ENCODE data around the gene ETFDH. TPM values are rescaled to one million over a fixed set of nuclear protein-coding genes. Genes with fewer than 3 reads are reported as not detected.

The ETFDH gene
- total and polyA plus RNA-seq, 10 of the 15 experiments (the other 5 are each of a cell fraction or from before 2014, with no cell fraction given), result 10.9 to 30.4 (median 20.6) TPM

DNA sequence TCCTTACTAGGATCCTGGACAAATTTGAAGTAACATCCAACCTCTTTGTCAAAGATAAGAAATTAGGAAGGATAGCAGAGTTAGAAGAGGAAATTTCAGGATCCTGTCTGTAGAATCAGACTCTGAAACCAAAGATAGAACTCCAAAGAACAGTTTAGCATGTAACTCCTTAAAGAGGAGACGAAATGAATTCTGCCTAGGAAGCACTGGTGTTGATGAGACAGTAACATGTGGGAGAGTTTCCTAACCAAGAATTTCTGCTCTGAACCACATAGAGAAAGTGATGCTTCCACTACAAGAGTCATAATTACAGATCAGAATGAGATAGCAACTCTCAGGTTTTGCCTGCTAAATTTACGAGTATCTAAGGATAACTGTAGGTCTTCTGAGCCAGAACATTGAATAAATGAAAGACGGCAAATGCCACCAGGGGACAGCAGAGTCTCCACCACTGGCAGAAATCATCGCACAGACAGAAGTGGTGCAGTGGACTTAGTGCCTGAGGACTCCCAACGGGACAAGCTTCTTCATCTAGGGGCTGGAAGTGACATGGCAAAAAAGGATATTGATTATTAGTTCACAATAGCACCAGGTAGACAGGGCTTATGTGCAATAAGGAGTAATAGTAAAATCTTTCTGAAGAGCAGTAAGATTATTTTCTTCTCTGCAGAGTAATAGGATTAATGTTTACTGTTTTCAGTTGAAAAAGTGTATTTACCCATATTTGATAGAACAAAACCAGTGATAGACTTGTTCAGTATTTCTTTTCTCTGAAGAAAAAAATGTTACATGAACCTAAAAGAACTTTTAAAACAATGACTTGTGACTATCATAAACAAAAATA, 57.8 kb downstream of the ETFDH start (continued):
- TF ChIP-seq, protein P1, sequence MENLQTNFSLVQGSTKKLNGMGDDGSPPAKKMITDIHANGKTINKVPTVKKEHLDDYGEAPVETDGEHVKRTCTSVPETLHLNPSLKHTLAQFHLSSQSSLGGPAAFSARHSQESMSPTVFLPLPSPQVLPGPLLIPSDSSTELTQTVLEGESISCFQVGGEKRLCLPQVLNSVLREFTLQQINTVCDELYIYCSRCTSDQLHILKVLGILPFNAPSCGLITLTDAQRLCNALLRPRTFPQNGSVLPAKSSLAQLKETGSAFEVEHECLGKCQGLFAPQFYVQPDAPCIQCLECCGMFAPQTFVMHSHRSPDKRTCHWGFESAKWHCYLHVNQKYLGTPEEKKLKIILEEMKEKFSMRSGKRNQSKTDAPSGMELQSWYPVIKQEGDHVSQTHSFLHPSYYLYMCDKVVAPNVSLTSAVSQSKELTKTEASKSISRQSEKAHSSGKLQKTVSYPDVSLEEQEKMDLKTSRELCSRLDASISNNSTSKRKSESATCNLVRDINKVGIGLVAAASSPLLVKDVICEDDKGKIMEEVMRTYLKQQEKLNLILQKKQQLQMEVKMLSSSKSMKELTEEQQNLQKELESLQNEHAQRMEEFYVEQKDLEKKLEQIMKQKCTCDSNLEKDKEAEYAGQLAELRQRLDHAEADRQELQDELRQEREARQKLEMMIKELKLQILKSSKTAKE (IDR thresholded peaks at IDR 0.05; ENCODE audit: low read depth, poor library complexity, severe bottlenecking), result peak; percentile 17
- TF ChIP-seq SMC3 (IDR thresholded peaks at IDR 0.05; ENCODE audit: borderline replicate concordance, low read length) (peak; percentile 99), RFX5 (IDR thresholded peaks at IDR 0.05; ENCODE audit: low read depth, low read length) (0 out of 2 replicates have a peak, but pooled peaks have one; percentile 14), WRNIP1 (IDR thresholded peaks at IDR 0.05; ENCODE audit: borderline replicate concordance, low read depth, low read length) (0 out of 2 replicates have a peak, but pooled peaks have one; percentile 61), RAD21 (IDR thresholded peaks at IDR 0.05; ENCODE audit: insufficient read depth, low read depth, low read length) (peak; percentile 85), POU2F2 (IDR thresholded peaks at IDR 0.05; ENCODE audit: borderline replicate concordance, low read depth, low read length) (0 out of 3 replicates have a peak, but pooled peaks have one; percentile 43), TCF12 (IDR thresholded peaks at IDR 0.05; ENCODE audit: low read depth, low read length) (no peak)
- TF ChIP-seq, protein P2, sequence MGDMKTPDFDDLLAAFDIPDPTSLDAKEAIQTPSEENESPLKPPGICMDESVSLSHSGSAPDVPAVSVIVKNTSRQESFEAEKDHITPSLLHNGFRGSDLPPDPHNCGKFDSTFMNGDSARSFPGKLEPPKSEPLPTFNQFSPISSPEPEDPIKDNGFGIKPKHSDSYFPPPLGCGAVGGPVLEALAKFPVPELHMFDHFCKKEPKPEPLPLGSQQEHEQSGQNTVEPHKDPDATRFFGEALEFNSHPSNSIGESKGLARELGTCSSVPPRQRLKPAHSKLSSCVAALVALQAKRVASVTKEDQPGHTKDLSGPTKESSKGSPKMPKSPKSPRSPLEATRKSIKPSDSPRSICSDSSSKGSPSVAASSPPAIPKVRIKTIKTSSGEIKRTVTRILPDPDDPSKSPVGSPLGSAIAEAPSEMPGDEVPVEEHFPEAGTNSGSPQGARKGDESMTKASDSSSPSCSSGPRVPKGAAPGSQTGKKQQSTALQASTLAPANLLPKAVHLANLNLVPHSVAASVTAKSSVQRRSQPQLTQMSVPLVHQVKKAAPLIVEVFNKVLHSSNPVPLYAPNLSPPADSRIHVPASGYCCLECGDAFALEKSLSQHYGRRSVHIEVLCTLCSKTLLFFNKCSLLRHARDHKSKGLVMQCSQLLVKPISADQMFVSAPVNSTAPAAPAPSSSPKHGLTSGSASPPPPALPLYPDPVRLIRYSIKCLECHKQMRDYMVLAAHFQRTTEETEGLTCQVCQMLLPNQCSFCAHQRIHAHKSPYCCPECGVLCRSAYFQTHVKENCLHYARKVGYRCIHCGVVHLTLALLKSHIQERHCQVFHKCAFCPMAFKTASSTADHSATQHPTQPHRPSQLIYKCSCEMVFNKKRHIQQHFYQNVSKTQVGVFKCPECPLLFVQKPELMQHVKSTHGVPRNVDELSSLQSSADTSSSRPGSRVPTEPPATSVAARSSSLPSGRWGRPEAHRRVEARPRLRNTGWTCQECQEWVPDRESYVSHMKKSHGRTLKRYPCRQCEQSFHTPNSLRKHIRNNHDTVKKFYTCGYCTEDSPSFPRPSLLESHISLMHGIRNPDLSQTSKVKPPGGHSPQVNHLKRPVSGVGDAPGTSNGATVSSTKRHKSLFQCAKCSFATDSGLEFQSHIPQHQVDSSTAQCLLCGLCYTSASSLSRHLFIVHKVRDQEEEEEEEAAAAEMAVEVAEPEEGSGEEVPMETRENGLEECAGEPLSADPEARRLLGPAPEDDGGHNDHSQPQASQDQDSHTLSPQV (IDR thresholded peaks at IDR 0.05), result 0 out of 2 replicates have a peak, but pooled peaks have one; percentile 5

Data from GM12878 (cell line).